Measurements from ENCODE around the gene PRRT3. TPM values are rescaled to one million over a fixed set of nuclear protein-coding genes. Genes with fewer than 3 reads are reported as not detected.

The PRRT3 gene
- total and polyA plus RNA-seq, 2 of the 13 experiments (the other 11 are each of a cell fraction or from before 2014, with no cell fraction given): 0.22 to 0.44 TPM

DNA sequence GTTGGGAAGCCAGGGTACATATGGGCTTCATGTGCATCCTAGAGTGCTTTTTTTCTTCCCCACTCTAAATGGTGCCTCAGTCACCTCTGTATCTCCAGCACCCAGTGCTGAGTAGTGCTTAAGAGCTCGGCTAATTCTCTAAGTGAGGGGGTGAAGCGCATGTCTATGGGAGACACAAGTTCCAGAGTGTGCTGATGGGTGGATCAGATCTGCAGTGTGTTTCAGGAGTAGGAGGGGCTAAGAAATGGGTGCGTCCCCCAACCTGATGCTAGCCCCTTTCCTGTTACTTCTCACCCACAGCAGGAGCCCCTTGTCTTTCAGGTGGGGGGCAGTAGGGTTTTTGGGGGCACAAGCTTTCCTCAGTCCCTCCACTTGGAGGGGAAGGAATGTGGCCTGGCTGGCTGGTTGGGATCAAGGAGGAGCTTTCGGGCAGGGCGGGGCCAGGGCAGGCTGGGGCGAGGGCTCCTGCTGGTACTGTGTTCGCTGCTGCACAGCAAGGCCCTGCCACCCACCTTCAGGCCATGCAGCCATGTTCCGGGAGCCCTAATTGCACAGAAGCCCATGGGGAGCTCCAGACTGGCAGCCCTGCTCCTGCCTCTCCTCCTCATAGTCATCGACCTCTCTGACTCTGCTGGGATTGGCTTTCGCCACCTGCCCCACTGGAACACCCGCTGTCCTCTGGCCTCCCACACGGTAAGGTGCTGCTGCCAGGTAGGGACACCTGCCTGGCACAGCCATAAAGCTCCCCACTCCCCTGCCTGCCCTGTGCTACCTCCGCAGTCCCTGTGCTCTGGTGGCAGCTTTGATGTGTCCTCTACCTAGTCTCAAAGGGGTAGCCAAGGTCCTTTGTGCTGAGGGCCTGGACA is 49.6 kb downstream of the PRRT3 start, which contains the start of gene IL17RE (continued):
- TF ChIP-seq, protein P1, sequence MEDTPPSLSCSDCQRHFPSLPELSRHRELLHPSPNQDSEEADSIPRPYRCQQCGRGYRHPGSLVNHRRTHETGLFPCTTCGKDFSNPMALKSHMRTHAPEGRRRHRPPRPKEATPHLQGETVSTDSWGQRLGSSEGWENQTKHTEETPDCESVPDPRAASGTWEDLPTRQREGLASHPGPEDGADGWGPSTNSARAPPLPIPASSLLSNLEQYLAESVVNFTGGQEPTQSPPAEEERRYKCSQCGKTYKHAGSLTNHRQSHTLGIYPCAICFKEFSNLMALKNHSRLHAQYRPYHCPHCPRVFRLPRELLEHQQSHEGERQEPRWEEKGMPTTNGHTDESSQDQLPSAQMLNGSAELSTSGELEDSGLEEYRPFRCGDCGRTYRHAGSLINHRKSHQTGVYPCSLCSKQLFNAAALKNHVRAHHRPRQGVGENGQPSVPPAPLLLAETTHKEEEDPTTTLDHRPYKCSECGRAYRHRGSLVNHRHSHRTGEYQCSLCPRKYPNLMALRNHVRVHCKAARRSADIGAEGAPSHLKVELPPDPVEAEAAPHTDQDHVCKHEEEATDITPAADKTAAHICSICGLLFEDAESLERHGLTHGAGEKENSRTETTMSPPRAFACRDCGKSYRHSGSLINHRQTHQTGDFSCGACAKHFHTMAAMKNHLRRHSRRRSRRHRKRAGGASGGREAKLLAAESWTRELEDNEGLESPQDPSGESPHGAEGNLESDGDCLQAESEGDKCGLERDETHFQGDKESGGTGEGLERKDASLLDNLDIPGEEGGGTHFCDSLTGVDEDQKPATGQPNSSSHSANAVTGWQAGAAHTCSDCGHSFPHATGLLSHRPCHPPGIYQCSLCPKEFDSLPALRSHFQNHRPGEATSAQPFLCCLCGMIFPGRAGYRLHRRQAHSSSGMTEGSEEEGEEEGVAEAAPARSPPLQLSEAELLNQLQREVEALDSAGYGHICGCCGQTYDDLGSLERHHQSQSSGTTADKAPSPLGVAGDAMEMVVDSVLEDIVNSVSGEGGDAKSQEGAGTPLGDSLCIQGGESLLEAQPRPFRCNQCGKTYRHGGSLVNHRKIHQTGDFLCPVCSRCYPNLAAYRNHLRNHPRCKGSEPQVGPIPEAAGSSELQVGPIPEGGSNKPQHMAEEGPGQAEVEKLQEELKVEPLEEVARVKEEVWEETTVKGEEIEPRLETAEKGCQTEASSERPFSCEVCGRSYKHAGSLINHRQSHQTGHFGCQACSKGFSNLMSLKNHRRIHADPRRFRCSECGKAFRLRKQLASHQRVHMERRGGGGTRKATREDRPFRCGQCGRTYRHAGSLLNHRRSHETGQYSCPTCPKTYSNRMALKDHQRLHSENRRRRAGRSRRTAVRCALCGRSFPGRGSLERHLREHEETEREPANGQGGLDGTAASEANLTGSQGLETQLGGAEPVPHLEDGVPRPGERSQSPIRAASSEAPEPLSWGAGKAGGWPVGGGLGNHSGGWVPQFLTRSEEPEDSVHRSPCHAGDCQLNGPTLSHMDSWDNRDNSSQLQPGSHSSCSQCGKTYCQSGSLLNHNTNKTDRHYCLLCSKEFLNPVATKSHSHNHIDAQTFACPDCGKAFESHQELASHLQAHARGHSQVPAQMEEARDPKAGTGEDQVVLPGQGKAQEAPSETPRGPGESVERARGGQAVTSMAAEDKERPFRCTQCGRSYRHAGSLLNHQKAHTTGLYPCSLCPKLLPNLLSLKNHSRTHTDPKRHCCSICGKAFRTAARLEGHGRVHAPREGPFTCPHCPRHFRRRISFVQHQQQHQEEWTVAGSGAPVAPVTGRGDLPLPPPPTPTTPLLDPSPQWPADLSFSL (CRISPR knock-in tag; IDR thresholded peaks at IDR 0.05): no peak
- TF ChIP-seq ZNF263 (CRISPR knock-in tag; IDR thresholded peaks at IDR 0.05) (no peak), KDM6A (CRISPR knock-in tag; IDR thresholded peaks at IDR 0.05; ENCODE audit: low read depth) (no peak), CBX1 (IDR thresholded peaks at IDR 0.05; ENCODE audit: low read depth) (no peak), ZNF333 (CRISPR knock-in tag; IDR thresholded peaks at IDR 0.05; ENCODE audit: borderline replicate concordance) (0 out of 2 replicates have a peak, but pooled peaks have one; percentile 52), HNRNPH1 (optimal IDR thresholded peaks at IDR 0.05; ENCODE audit: low read depth, low read length) (no peak), PHF20 (CRISPR knock-in tag; IDR thresholded peaks at IDR 0.05) (peak; percentile 60; the same call in 1 of the 2 replicates), ZNF136 (CRISPR knock-in tag; IDR thresholded peaks at IDR 0.05; ENCODE audit: low read depth) (no peak), GABPB1 (CRISPR knock-in tag; IDR thresholded peaks at IDR 0.05) (peak; percentile 44; the same call in 1 of the 2 replicates)
- TF ChIP-seq, protein P2, sequence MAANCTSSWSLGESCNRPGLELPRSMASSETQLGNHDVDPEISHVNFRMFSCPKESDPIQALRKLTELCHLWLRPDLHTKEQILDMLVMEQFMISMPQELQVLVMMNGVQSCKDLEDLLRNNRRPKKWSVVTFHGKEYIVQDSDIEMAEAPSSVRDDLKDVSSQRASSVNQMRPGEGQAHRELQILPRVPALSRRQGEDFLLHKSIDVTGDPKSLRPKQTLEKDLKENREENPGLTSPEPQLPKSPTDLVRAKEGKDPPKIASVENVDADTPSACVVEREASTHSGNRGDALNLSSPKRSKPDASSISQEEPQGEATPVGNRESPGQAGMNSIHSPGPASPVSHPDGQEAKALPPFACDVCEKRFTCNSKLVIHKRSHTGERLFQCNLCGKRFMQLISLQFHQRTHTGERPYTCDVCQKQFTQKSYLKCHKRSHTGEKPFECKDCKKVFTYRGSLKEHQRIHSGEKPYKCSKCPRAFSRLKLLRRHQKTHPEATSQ (CRISPR knock-in tag; IDR thresholded peaks at IDR 0.05; ENCODE audit: borderline replicate concordance): no peak
- TF ChIP-seq, protein P3, sequence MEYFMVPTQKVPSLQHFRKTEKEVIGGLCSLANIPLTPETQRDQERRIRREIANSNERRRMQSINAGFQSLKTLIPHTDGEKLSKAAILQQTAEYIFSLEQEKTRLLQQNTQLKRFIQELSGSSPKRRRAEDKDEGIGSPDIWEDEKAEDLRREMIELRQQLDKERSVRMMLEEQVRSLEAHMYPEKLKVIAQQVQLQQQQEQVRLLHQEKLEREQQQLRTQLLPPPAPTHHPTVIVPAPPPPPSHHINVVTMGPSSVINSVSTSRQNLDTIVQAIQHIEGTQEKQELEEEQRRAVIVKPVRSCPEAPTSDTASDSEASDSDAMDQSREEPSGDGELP (IDR thresholded peaks at IDR 0.05; ENCODE audit: borderline replicate concordance, low read depth): no peak; the same call in 1 of the 2 replicates
- TF ChIP-seq, protein P4, sequence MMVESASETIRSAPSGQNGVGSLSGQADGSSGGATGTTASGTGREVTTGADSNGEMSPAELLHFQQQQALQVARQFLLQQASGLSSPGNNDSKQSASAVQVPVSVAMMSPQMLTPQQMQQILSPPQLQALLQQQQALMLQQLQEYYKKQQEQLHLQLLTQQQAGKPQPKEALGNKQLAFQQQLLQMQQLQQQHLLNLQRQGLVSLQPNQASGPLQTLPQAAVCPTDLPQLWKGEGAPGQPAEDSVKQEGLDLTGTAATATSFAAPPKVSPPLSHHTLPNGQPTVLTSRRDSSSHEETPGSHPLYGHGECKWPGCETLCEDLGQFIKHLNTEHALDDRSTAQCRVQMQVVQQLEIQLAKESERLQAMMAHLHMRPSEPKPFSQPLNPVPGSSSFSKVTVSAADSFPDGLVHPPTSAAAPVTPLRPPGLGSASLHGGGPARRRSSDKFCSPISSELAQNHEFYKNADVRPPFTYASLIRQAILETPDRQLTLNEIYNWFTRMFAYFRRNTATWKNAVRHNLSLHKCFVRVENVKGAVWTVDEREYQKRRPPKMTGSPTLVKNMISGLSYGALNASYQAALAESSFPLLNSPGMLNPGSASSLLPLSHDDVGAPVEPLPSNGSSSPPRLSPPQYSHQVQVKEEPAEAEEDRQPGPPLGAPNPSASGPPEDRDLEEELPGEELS (CRISPR knock-in tag; IDR thresholded peaks at IDR 0.05): no peak
- TF ChIP-seq, protein P5, sequence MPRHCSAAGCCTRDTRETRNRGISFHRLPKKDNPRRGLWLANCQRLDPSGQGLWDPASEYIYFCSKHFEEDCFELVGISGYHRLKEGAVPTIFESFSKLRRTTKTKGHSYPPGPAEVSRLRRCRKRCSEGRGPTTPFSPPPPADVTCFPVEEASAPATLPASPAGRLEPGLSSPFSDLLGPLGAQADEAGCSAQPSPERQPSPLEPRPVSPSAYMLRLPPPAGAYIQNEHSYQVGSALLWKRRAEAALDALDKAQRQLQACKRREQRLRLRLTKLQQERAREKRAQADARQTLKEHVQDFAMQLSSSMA (CRISPR knock-in tag; IDR thresholded peaks at IDR 0.05): no peak
- TF ChIP-seq, protein P6, sequence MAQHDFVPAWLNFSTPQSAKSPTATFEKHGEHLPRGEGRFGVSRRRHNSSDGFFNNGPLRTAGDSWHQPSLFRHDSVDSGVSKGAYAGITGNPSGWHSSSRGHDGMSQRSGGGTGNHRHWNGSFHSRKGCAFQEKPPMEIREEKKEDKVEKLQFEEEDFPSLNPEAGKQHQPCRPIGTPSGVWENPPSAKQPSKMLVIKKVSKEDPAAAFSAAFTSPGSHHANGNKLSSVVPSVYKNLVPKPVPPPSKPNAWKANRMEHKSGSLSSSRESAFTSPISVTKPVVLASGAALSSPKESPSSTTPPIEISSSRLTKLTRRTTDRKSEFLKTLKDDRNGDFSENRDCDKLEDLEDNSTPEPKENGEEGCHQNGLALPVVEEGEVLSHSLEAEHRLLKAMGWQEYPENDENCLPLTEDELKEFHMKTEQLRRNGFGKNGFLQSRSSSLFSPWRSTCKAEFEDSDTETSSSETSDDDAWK (CRISPR knock-in tag; IDR thresholded peaks at IDR 0.05): no peak

Data from HepG2 (cell line).